K562 (cell line): ENCODE measurements around the gene ATP2A3. TPM values are rescaled to one million over a fixed set of nuclear protein-coding genes. Genes with fewer than 3 reads are reported as not detected.

Source experiments
- ATAC-seq: fragments of 200-7000 bp; cut with Tn5 transposase; 3 replicates; pipeline ENCODE4 v1.9.1; 2020; ENCODE audit warnings: moderate library complexity
- BruUV-seq: library from RNA; stranded (reverse); fragments of 400-500 nt; replicated peaks from 2 replicates; lab custom pipeline; 2021; lab: Mats Ljungman, UMichigan
- CTCF ChIA-PET: fragments of 300-600 bp; formaldehyde crosslinking; extraction: SDS; loops from one replicate; lab custom pipeline; 2021; ENCODE audit warnings: low intra/inter-chr PET ratio; lab: Yijun Ruan, JAX
- POLR2A ChIA-PET: fragments of 300-600, 350-650 bp; sonication (Branson Sonifier 250); formaldehyde crosslinking; extraction: SDS; loops from one replicate; lab custom pipeline; 2021; ENCODE audit warnings: antibody characterized with exemption, inconsistent platforms; lab: Yijun Ruan, JAX
- DNase-seq, 4 experiments: peaks; one replicate each; pipeline versions ENCODE4 v3.0.0 to v3.0.0-alpha.2; 2011 to 2018; ENCODE audit warnings: low spot score in 3 of 4, mixed read lengths in 3 of 4; ENCODE audit errors: extremely low read depth in 1 of 4
- FAIRE-seq: peaks from 2 replicates; lab custom pipeline; 2011; peaks lifted over from hg19 to GRCh38; lab: Jason Lieb, UNC
- H2AFZ ChIP-seq: 2 replicates; pipeline ENCODE4 v1.6.0; 2011; ENCODE audit warnings: low read depth, low read length, control low read depth, inconsistent platforms
- H3K27ac ChIP-seq: fragments of 200-600 bp; 3 replicates; pipeline ENCODE4 v1.8.0; 2011; ENCODE audit warnings: low read depth, mild to moderate bottlenecking, control low read depth, inconsistent platforms, low read length, moderate library complexity, mixed read lengths; ENCODE audit errors: extremely low read depth
- H3K27me3 ChIP-seq, 2 experiments: fragments of 300-600 bp in 1 of 2; 2 replicates in 1 of 2; 3 replicates in 1 of 2; pipeline versions ENCODE4 v1.6.0 to v1.8.0; 2011; ENCODE audit warnings: inconsistent platforms in 2 of 2, low read length in 2 of 2, mild to moderate bottlenecking in 1 of 2, mixed read lengths in 1 of 2, moderate library complexity in 1 of 2; ENCODE audit not compliant: control insufficient read depth in 2 of 2, insufficient read depth in 2 of 2
- H3K36me3 ChIP-seq: fragments of 300-600 bp; 3 replicates; pipeline ENCODE4 v1.8.0; 2011; ENCODE audit warnings: mild to moderate bottlenecking, low read length, inconsistent platforms; ENCODE audit not compliant: control insufficient read depth, insufficient read depth
- H3K4me1 ChIP-seq, 2 experiments: fragments of 200-600 bp in 1 of 2; replicated peaks in 1 of 2; 2 replicates in 1 of 2; 3 replicates in 1 of 2; pipeline versions ENCODE4 v1.5.1 to v1.8.0; 2011; ENCODE audit warnings: inconsistent platforms in 2 of 2, low read length in 2 of 2, mild to moderate bottlenecking in 1 of 2, mixed read lengths in 1 of 2, moderate library complexity in 1 of 2; ENCODE audit not compliant: control insufficient read depth in 2 of 2, insufficient read depth in 2 of 2
- H3K4me2 ChIP-seq: 2 replicates; pipeline ENCODE4 v1.6.1; 2011; ENCODE audit warnings: low read length, control low read depth, inconsistent platforms, mixed read lengths; ENCODE audit not compliant: insufficient read depth
- H3K4me3 ChIP-seq: fragments of 200-600 bp; sonication (generic), shearing (Covaris generic); 2 replicates; pipeline ENCODE4 v1.5.1; 2016; ENCODE audit warnings: control low read depth, inconsistent platforms
- H3K79me2 ChIP-seq: fragments of 200-600 bp; 3 replicates; pipeline ENCODE4 v1.8.0; 2011; ENCODE audit warnings: low read length, inconsistent platforms; ENCODE audit not compliant: control insufficient read depth, insufficient read depth
- H3K9ac ChIP-seq, 2 experiments: 2 replicates each; pipeline versions ENCODE4 v1.6.0 to v1.6.1; 2011; ENCODE audit warnings: low read depth in 2 of 2, low read length in 2 of 2, control low read depth in 1 of 2, inconsistent platforms in 1 of 2, mild to moderate bottlenecking in 1 of 2, mixed read lengths in 1 of 2; ENCODE audit not compliant: insufficient read depth in 1 of 2
- H3K9me1 ChIP-seq: one replicate; pipeline ENCODE4 v1.6.0; 2011; ENCODE audit warnings: inconsistent platforms, mild to moderate bottlenecking, low read length, moderate library complexity; ENCODE audit not compliant: control insufficient read depth, insufficient read depth
- H3K9me3 ChIP-seq: replicated peaks from 2 replicates; pipeline ENCODE4 v1.5.1; 2011; ENCODE audit warnings: low read depth, low read length, inconsistent platforms; ENCODE audit not compliant: control insufficient read depth, insufficient read depth
- H4K20me1 ChIP-seq: replicated peaks from 2 replicates; pipeline ENCODE4 v1.6.1; 2011; ENCODE audit warnings: low read length, inconsistent platforms, mixed read lengths; ENCODE audit not compliant: control insufficient read depth, insufficient read depth
- RBFOX2 ChIP-seq: fragments of 200-400 bp; formaldehyde crosslinking; IDR thresholded peaks from 2 replicates; pipeline ENCODE4 v1.6.1; 2017; ENCODE audit warnings: low read depth, mild to moderate bottlenecking, low read length, moderate library complexity
- WGBS: fragments of 100-300 bp; shearing (Covaris generic); methylation state at CpG from one replicate; pipeline ENCODE4 v1.1.6; 2016; ENCODE audit warnings: low coverage, mixed read lengths; ENCODE audit not compliant: insufficient coverage; ENCODE audit errors: missing lambda C conversion rate; 5-methylcytosine and 5-hydroxymethylcytosine counted together
- in situ Hi-C: fragments of 300-500 bp; cut with MboI; formaldehyde crosslinking; loops from 4 replicates; pipeline ENCODE4 v1.15.0; 2018; ENCODE audit warnings: inconsistent platforms, mixed read lengths
- intact Hi-C: fragments of 100-400 bp; cut with micrococcal nuclease; formaldehyde crosslinking; loops from 2 replicates; pipeline ENCODE4 v1.14.2; 2022
- polyA plus RNA-seq, 8 experiments: library from polyadenylated mRNA; depleted of rRNA in 4 of 8; stranded (reverse) in 5 of 8; unstranded in 3 of 8; fragments of >200 nt; fragmentation: Nextera tagmentation in 2 of 8; fragmentation: Illumina TruSeq in 1 of 8; extraction: Ambion mirVana in 2 of 8; extraction: Trizol in 1 of 8; gene quantifications; 2 replicates each; pipeline versions ENCODE4 v1.2.1 to v1.2.3, GENCODE V29; 2011 to 2014; ENCODE audit warnings: inconsistent platforms in 1 of 8, missing spikeins in 1 of 8
- total RNA-seq, 7 experiments: library from RNA; depleted of rRNA in 6 of 7; stranded (reverse); fragments of >200 nt in 6 of 7; fragmentation: Illumina TruSeq in 2 of 7; extraction: Trizol in 2 of 7; gene quantifications; 2 replicates each; pipeline versions ENCODE4 v1.2.1 to v1.2.3, GENCODE V29; 2011 to 2021; ENCODE audit warnings: low replicate concordance in 1 of 7
- TF ChIP-seq, protein P1 (sequence below), 3 experiments: IDR thresholded peaks in 2 of 3; conservative IDR thresholded peaks in 1 of 3; 2 replicates each; pipeline ENCODE4 v1.5.1; 2011 to 2012; ENCODE audit warnings: low read length in 3 of 3, mild to moderate bottlenecking in 3 of 3, control low read depth in 2 of 3, improper control_type of control experiment in 1 of 3, inconsistent platforms in 1 of 3, low read depth in 1 of 3, mixed read lengths in 1 of 3, moderate library complexity in 1 of 3; ENCODE audit not compliant: insufficient read depth in 2 of 3
- TF ChIP-seq, protein P2 (sequence below): fragments of 450-650 bp; IDR thresholded peaks from 2 replicates; pipeline ENCODE4 v1.6.1; 2016; ENCODE audit warnings: mild to moderate bottlenecking

ATP2A3 gene
- total and polyA plus RNA-seq, 9 of the 15 experiments (the other 6 are each of a cell fraction or from before 2014, with no cell fraction given), result 0.65 to 103 (median 31.3) TPM

DNA sequence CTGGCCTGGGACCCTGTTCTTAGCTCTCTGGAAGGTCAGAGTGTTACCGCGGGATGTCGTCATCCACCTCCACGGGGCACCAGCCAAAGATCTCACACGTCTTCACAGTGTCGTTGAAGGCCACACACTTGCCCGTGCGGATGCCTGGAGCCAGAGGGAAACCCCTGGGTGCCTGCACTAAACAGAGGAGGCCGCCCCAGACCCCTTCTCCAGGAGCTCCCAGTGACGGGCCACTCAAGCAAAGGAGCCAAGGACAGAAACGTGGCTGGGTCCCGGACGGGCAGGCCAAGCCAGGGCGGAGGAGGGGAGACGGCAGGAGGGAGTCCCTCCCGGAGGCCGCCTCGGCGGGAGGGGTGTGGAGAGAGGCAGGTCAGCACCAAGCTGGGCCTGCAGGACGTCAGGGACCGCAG lies 60.4 kb downstream of the ATP2A3 start:
- Histone ChIP-seq H3K79me2 (no peaks in the 10 kb centered on the region), H3K4me3 (no peak overlapping the region), H3K36me3 (no peaks in the 10 kb centered on the region), H4K20me1 (no peaks in the 10 kb centered on the region), H3K9me1 (no peaks in the 10 kb centered on the region), H3K27ac (no peak overlapping the region), H2AFZ (no peak overlapping the region), H3K4me1 (peaks cover 0 to 35% of the 10 kb centered on the region in 2 experiments; a peak in 2 of 5 replicates), H3K9ac (no peak overlapping the region), H3K4me2 (no peak overlapping the region), H3K27me3 (no peaks in the 10 kb centered on the region), H3K9me3 (no peaks in the 10 kb centered on the region)
- TF ChIP-seq, protein P1, sequence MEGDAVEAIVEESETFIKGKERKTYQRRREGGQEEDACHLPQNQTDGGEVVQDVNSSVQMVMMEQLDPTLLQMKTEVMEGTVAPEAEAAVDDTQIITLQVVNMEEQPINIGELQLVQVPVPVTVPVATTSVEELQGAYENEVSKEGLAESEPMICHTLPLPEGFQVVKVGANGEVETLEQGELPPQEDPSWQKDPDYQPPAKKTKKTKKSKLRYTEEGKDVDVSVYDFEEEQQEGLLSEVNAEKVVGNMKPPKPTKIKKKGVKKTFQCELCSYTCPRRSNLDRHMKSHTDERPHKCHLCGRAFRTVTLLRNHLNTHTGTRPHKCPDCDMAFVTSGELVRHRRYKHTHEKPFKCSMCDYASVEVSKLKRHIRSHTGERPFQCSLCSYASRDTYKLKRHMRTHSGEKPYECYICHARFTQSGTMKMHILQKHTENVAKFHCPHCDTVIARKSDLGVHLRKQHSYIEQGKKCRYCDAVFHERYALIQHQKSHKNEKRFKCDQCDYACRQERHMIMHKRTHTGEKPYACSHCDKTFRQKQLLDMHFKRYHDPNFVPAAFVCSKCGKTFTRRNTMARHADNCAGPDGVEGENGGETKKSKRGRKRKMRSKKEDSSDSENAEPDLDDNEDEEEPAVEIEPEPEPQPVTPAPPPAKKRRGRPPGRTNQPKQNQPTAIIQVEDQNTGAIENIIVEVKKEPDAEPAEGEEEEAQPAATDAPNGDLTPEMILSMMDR (IDR thresholded peaks at IDR 0.05 in 2 of 3, conservative IDR thresholded peaks at IDR 0.05 in 1 of 3; ENCODE audit: insufficient read depth in 2 of 3, low read depth in 1 of 3, low read length in 3 of 3), result no peak
- 0 out of 2 replicates have a peak, but pooled peaks have one; percentile 19 for TF ChIP-seq RBFOX2
- TF ChIP-seq, protein P2, sequence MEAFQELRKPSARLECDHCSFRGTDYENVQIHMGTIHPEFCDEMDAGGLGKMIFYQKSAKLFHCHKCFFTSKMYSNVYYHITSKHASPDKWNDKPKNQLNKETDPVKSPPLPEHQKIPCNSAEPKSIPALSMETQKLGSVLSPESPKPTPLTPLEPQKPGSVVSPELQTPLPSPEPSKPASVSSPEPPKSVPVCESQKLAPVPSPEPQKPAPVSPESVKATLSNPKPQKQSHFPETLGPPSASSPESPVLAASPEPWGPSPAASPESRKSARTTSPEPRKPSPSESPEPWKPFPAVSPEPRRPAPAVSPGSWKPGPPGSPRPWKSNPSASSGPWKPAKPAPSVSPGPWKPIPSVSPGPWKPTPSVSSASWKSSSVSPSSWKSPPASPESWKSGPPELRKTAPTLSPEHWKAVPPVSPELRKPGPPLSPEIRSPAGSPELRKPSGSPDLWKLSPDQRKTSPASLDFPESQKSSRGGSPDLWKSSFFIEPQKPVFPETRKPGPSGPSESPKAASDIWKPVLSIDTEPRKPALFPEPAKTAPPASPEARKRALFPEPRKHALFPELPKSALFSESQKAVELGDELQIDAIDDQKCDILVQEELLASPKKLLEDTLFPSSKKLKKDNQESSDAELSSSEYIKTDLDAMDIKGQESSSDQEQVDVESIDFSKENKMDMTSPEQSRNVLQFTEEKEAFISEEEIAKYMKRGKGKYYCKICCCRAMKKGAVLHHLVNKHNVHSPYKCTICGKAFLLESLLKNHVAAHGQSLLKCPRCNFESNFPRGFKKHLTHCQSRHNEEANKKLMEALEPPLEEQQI, result no peak
- in situ Hi-C loops, result no loop called here
- CTCF ChIA-PET, result no interaction called here
- intact Hi-C loops, result loop anchor here (10.0 kb wide), 2 partner anchors 59 to 169 kb away; partner anchors contain the start of gene NCBP3
- FAIRE-seq, result no peak
- POLR2A ChIA-PET, result interaction anchor here (0.7 kb wide), 1 partner anchor 169 kb away, joined by 3 read pairs; no protein-coding TSS in a partner anchor
- no peak for DNase-seq
- peak; percentile 26; the same call in 2 of the 3 replicates for ATAC-seq
- BruUV-seq, result no TSS peak
- 72% methylated on average over 7 of the region's 21 CpGs for WGBS
